Activated naive CD8-positive, alpha-beta T cell treated with anti-CD3 and anti-CD28 coated beads, Interleukin-2, amount 50 U/mL, for 24 hours (primary cell): ENCODE measurements around the gene FBXW4.

Source experiments
- ATAC-seq: fragments of 150-1000 bp; cut with Tn5 transposase; one replicate; pipeline ENCODE4 v1.10.0; 2021
- DNase-seq: peaks from one replicate; pipeline ENCODE4 v3.0.0; 2021
- H3K27ac Mint-ChIP-seq: one replicate; pipeline ENCODE4 v1.8.0; 2021; ENCODE audit warnings: mild to moderate bottlenecking, mixed read lengths
- H3K27me3 Mint-ChIP-seq: one replicate; pipeline ENCODE4 v1.8.0; 2021; ENCODE audit warnings: mixed read lengths
- H3K36me3 Mint-ChIP-seq: one replicate; pipeline ENCODE4 v1.8.0; 2021; ENCODE audit warnings: low read depth, mixed read lengths
- H3K4me1 Mint-ChIP-seq: one replicate; pipeline ENCODE4 v1.8.0; 2021; ENCODE audit warnings: mixed read lengths
- H3K4me3 Mint-ChIP-seq: one replicate; pipeline ENCODE4 v1.8.0; 2021; ENCODE audit warnings: mild to moderate bottlenecking, moderate library complexity, mixed read lengths
- H3K9me3 Mint-ChIP-seq: one replicate; pipeline ENCODE4 v1.8.0; 2021; ENCODE audit warnings: mixed read lengths

Gene FBXW4

DNA sequence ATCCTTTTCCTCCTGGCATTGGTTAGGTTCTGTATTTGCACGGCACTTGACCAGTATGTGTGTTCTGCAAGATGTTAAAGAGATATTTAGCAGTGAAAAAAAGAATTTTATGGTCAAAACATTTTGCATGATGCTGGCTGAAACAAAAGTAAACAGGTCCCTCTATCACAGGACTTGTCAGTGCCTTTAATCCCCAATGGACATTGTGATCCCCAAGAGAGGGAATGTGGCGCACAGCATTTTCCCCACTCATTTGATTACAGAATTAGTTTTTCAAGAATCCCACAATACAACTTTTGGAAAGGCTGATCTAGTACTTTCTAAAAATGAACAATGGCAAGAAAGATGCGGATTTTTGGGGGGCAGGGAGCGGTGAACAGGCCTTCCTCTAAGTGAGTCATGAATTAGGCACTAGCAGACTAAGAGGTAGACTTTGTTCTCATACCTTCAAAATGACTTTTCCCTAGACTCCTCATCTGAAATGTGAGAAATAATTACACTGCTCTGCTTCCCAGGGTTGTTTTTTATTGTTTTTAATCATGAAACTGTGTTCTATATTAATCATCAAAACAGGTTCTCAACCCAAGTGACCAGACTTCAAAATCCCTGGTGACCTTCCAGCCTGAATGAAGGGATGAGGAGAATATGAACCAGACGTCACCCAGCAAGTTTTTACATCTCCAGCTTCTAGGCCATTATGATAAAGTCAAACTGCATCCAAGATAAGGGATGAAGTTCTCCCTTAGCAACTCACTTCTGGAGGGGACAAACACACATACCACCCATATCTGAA lies 8.6 kb downstream of the FBXW4 start:
- H3K27me3 Mint-ChIP-seq: no peaks in the 10 kb centered on the region
- no peaks in the 10 kb centered on the region for H3K9me3 Mint-ChIP-seq
- no peak for DNase-seq
- H3K27ac Mint-ChIP-seq: no peak overlapping the region
- H3K4me3 Mint-ChIP-seq: no peak overlapping the region
- peaks cover 8% of the 10 kb centered on the region for H3K36me3 Mint-ChIP-seq
- peaks cover 66% of the 10 kb centered on the region for H3K4me1 Mint-ChIP-seq
- ATAC-seq: no peak

DNA sequence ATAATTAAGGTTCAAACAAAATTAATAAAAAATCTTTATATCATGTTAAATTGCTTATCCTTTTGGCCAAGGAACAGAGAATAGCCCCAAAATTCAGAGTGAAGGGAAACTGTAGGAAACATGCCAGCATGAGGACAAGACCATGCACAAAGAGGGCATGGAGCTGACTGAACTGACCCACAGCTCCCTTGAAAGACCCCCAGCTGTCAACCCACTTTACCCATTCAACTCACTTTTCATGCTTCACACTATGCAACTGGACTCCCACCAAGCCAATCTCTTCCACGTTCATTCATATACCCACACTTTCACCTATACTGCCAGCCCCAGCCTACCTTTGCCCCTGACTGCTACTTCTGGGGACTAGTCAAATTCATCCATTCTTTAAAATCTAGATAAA lies 10.2 kb downstream of the FBXW4 start:
- Mint-ChIP-seq H3K36me3 (peaks cover 8% of the 10 kb centered on the region), H3K4me1 (peaks cover 53% of the 10 kb centered on the region), H3K9me3 (no peaks in the 10 kb centered on the region), H3K4me3 (no peak overlapping the region), H3K27me3 (no peaks in the 10 kb centered on the region), H3K27ac (no peak overlapping the region)
- DNase-seq (no peak), ATAC-seq (no peak)

DNA sequence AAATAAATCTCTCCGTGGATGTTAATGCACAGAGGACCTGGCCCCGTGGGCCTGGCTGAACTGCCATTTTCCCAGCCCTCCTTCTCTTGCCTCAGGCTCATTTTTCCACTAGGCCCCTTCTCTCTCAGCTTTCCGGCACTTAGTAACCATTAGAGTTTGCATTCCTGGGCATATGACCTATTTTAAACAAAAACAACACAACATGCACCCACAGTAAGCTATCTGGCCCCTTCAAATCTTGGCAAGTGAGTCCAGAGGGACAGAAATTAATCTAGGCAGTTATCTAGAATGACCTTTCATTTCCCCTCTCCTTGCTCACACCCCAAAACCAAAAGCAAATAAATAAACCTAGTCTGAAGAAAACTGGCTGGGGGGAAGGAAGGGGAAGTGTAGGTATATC lies 11.7 kb downstream of the FBXW4 start:
- Mint-ChIP-seq H3K27ac (no peak overlapping the region), H3K4me1 (peaks cover 38% of the 10 kb centered on the region), H3K27me3 (no peaks in the 10 kb centered on the region), H3K9me3 (no peaks in the 10 kb centered on the region), H3K36me3 (peaks cover 8% of the 10 kb centered on the region), H3K4me3 (no peak overlapping the region)
- DNase-seq: no peak
- no peak for ATAC-seq

DNA sequence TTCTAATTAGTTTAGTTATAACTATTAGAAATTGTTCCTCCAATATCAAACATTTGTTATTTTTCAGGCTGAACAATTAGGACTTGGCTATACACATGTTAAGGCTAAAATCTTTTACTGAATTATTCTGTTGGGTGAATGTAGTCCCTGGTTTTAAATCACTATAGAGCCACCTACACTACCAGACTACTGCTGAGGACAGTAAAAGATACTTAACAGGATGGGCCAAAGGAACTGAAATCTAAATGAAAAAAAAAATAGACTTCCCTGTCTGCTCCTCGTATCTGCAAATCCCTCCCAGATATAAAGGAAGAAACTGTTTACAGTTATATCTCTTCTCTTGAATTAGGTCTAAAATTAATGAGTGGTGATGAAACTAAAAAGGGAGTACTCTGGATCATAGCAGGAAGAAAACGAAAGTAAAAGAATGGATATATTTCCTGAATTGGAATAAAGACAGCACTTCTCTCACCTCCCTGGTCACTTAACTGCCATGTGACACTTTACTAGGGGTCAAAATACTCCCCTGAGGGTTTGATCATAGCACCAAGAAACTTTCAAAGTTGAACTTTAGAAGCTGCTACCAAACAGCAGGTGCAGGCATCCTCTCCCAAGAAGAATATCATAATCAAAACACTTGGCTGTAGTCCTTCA lies 12.7 kb downstream of the FBXW4 start:
- Mint-ChIP-seq H3K27ac (no peak overlapping the region), H3K4me1 (peaks cover 31% of the 10 kb centered on the region), H3K36me3 (peaks cover 10% of the 10 kb centered on the region), H3K27me3 (no peaks in the 10 kb centered on the region), H3K4me3 (no peak overlapping the region), H3K9me3 (peaks cover 1% of the 10 kb centered on the region)
- DNase-seq: no peak
- no peak for ATAC-seq

GRCh38 chr10:101676565-101676964 lies 18.4 kb downstream of the FBXW4 start:
- Mint-ChIP-seq H3K36me3 (peaks cover 41% of the 10 kb centered on the region), H3K4me1 (peaks cover 3% of the 10 kb centered on the region), H3K27ac (no peak overlapping the region), H3K4me3 (no peak overlapping the region), H3K9me3 (peaks cover 5% of the 10 kb centered on the region), H3K27me3 (no peaks in the 10 kb centered on the region)
- DNase-seq: no peak
- no peak for ATAC-seq

DNA sequence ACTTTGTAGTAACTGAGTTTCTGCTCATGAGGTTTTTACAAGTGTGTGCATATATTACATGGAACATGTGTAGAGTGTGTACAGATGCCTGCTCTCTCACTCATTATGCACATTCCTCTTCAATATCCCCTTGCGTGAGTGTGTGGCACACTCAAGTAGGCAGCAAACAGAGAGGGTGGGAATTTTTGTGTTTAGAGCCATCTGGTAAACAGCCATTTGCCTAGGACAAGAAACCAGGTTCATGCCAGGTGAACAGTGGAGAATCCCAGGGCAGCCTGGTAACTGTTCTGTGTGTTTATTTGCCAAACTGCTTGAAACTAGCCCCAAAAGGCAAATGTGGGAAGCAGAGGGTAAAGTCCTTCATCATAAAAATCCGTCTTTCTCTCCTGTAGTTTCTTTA lies 19.9 kb downstream of the FBXW4 start:
- ATAC-seq (no peak), DNase-seq (no peak)
- peaks cover 5% of the 10 kb centered on the region for H3K9me3 Mint-ChIP-seq
- no peak overlapping the region for H3K4me3 Mint-ChIP-seq
- H3K27ac Mint-ChIP-seq: no peak overlapping the region
- H3K4me1 Mint-ChIP-seq: peaks cover 6% of the 10 kb centered on the region
- no peaks in the 10 kb centered on the region for H3K27me3 Mint-ChIP-seq
- peaks cover 48% of the 10 kb centered on the region for H3K36me3 Mint-ChIP-seq

DNA sequence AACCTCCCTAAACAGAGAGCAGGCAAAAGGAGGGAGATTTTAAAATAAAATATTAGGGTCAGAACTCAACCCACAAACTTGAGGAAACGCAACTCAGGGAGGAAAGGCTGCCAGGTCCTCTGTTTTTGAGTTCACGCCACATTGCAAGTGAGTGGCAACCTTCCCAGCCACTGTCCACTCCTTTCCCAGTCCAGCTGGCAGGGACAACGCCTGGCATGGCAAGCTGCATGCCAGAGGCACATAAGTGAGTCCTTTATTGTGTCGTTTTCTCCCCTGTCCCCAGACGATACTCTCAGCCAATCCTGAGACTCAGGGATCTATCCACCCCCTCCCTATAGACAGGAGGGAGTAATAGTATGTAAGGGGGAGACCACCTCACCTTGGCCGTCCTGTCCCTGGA lies 22.4 kb downstream of the FBXW4 start:
- Mint-ChIP-seq H3K27ac (no peak overlapping the region), H3K9me3 (peaks cover 5% of the 10 kb centered on the region), H3K36me3 (peaks cover 64% of the 10 kb centered on the region), H3K4me1 (peaks cover 6% of the 10 kb centered on the region), H3K4me3 (no peak overlapping the region), H3K27me3 (no peaks in the 10 kb centered on the region)
- DNase-seq: no peak
- no peak for ATAC-seq

DNA sequence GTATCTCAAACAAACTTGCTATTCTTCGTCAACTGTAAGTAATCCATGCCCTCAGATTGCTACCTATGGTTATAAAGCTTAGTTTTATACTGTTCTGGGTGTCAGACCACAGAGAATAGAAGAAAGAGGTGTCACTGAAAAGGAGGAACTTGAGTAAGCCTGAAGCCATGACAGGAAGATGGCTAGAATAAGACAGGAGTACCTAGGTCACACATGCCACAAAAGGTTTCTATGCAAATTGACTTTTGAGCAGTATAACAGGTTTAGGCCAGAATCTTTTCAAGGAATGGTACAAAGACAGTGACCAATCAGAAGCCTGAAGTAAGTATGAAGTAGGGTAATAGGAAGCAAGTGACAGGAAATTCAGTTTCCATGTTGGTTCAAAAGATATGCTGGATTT lies 23.5 kb downstream of the FBXW4 start:
- ATAC-seq (no peak), DNase-seq (no peak)
- Mint-ChIP-seq H3K36me3 (peaks cover 53% of the 10 kb centered on the region), H3K27ac (no peak overlapping the region), H3K4me3 (no peak overlapping the region), H3K4me1 (peaks cover 3% of the 10 kb centered on the region), H3K9me3 (no peaks in the 10 kb centered on the region), H3K27me3 (no peaks in the 10 kb centered on the region)

- ATAC-seq (no peak), DNase-seq (no peak)
- Mint-ChIP-seq H3K36me3 (peaks cover 54% of the 10 kb centered on the region), H3K27ac (no peak overlapping the region), H3K4me1 (peaks cover 3% of the 10 kb centered on the region), H3K9me3 (no peaks in the 10 kb centered on the region), H3K27me3 (no peaks in the 10 kb centered on the region), H3K4me3 (no peak overlapping the region)
Measured at GRCh38 chr10:101670635-101671034, 24.3 kb downstream of the FBXW4 start.

DNA sequence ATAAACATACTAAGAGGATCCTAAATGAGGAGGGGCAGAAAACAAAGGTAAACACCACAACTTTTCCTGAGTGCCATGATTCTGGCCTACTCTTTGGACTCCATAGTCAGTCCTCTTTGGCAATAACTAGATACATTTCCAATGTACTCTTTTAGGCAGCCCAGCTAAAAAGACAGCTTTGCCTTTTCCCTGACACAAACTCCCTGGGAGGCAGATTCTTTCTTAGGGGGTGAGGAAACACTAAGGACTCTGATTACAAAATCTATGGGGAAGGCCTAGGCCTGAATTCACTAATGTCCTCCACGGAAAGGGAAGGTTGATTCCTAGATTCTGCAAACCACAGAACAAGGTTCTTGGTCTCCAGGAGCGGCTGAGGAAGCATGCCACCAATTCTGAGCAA lies 25.8 kb downstream of the FBXW4 start:
- Mint-ChIP-seq H3K4me3 (no peak overlapping the region), H3K27ac (no peak overlapping the region), H3K9me3 (no peaks in the 10 kb centered on the region), H3K36me3 (peaks cover 45% of the 10 kb centered on the region), H3K27me3 (no peaks in the 10 kb centered on the region), H3K4me1 (peaks cover 3% of the 10 kb centered on the region)
- DNase-seq (no peak), ATAC-seq (no peak)

GRCh38 chr10:101668566-101668965 lies 26.4 kb downstream of the FBXW4 start:
- no peaks in the 10 kb centered on the region for H3K27me3 Mint-ChIP-seq
- peaks cover 42% of the 10 kb centered on the region for H3K36me3 Mint-ChIP-seq
- no peak overlapping the region for H3K4me3 Mint-ChIP-seq
- DNase-seq (no peak), ATAC-seq (no peak)
- peaks cover 3% of the 10 kb centered on the region for H3K4me1 Mint-ChIP-seq
- H3K9me3 Mint-ChIP-seq: no peaks in the 10 kb centered on the region
- peak overlapping the region; percentile 50 for H3K27ac Mint-ChIP-seq

DNA sequence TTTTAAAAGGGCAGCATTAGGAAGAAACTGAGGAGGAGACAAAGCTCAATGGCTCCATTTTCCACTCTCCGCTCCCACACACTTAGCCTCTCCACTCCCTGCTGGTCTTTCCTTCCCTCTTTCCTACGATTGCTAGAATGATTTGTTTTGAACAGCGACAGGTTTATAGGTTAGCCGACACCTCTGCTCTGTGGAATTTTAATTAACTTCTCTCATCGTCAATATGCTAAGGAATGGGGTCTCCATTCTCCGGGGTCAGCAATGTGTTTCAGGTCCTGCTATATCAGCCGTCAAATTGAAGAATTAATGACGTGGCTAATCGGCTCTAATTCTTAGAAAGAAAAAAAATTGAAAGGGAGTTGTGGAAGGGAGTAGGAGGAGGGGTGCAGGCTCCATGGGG lies 28.9 kb downstream of the FBXW4 start:
- Mint-ChIP-seq H3K36me3 (peaks cover 27% of the 10 kb centered on the region), H3K4me3 (no peak overlapping the region), H3K4me1 (peaks cover 3% of the 10 kb centered on the region), H3K27me3 (no peaks in the 10 kb centered on the region), H3K27ac (no peak overlapping the region), H3K9me3 (no peaks in the 10 kb centered on the region)
- DNase-seq (no peak), ATAC-seq (no peak)

DNA sequence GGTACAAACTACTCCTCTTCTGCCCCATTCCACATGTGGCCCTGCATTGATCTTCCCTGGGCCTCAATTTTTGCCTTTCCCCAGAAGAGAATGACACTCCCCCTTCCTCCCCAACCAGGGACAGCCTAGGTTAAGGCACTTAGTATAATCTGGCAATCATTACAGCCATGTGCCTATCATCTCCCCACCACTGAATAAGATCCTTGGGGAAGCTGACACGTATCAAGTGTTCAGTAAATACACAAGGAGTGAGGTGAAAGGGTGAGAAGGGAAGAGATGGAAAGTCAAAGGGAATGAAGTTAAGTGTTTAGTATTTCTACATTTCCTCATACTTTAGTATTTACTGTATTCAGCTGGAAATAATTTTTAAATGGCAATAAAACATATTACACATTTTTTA lies 31.9 kb downstream of the FBXW4 start:
- ATAC-seq: no peak
- Mint-ChIP-seq H3K27me3 (no peaks in the 10 kb centered on the region), H3K9me3 (no peaks in the 10 kb centered on the region), H3K4me3 (no peak overlapping the region), H3K4me1 (no peaks in the 10 kb centered on the region), H3K27ac (no peak overlapping the region), H3K36me3 (peaks cover 23% of the 10 kb centered on the region)
- no peak for DNase-seq

GRCh38 chr10:101660256-101660655 lies 34.7 kb downstream of the FBXW4 start:
- Mint-ChIP-seq H3K4me1 (no peaks in the 10 kb centered on the region), H3K4me3 (no peak overlapping the region), H3K27ac (no peak overlapping the region), H3K36me3 (peaks cover 25% of the 10 kb centered on the region), H3K9me3 (no peaks in the 10 kb centered on the region), H3K27me3 (no peaks in the 10 kb centered on the region)
- no peak for DNase-seq
- no peak for ATAC-seq

DNA sequence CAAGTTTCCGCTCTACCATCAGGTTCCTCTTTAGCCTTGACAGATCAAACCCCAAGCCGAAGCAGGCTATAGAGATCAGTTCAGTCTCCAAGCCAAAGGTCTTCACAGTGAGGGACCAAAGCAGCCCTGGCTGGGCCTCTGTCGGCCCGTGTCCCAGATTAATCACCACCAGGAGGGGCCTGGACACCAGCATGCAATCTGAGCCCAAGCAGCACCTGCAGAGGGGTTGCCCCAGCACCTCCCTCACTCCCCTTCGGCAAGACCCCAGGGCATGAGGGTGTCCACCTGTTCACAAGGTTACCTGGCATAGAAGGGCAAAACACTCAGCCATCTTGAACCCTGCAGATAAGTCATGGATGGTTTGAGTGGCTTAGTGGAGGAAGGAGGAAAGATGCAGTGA lies 36.0 kb downstream of the FBXW4 start:
- ATAC-seq: no peak

More for the DNA sequence above, 36.0 kb downstream of the FBXW4 start:
- Mint-ChIP-seq H3K36me3 (peaks cover 25% of the 10 kb centered on the region), H3K9me3 (no peaks in the 10 kb centered on the region), H3K4me3 (no peak overlapping the region), H3K27ac (no peak overlapping the region), H3K4me1 (no peaks in the 10 kb centered on the region), H3K27me3 (no peaks in the 10 kb centered on the region)
- no peak for DNase-seq
